HEK293T (cell line): ENCODE measurements around the gene GRAMD4.

Experiments used
- CTCF ChIA-PET: fragments of 350-600 bp; formaldehyde crosslinking; extraction: SDS; loops from one replicate; lab custom pipeline; 2021; ENCODE audit warnings: antibody characterized with exemption, inconsistent platforms; lab: Yijun Ruan, JAX
- POLR2A ChIA-PET: fragments of 350-600 bp; formaldehyde crosslinking; extraction: SDS; loops from one replicate; lab custom pipeline; 2020; ENCODE audit warnings: antibody characterized with exemption, inconsistent platforms; lab: Yijun Ruan, JAX
- DNase-seq: peaks from one replicate; pipeline ENCODE4 v3.0.0; 2012; ENCODE audit warnings: mixed read lengths; ENCODE audit errors: extremely low spot score
- ARNT ChIP-seq: fragments of 450-650 bp; IDR thresholded peaks from 2 replicates; pipeline ENCODE4 v1.6.1; 2017; ENCODE audit warnings: mild to moderate bottlenecking
- BHLHE40 ChIP-seq: fragments of 450-650 bp; IDR thresholded peaks from 2 replicates; pipeline ENCODE4 v1.6.1; 2016; ENCODE audit warnings: mild to moderate bottlenecking, moderate library complexity, borderline replicate concordance
- CTBP1 ChIP-seq: fragments of 450-650 bp; IDR thresholded peaks from 2 replicates; pipeline ENCODE4 v1.6.1; 2016; ENCODE audit warnings: borderline replicate concordance
- ELF4 ChIP-seq: fragments of 450-650 bp; IDR thresholded peaks from 2 replicates; pipeline ENCODE4 v1.6.1; 2017; ENCODE audit warnings: antibody characterized with exemption
- FOXA1 ChIP-seq: fragments of 450-650 bp; IDR thresholded peaks from 2 replicates; pipeline ENCODE4 v1.6.1; 2016; ENCODE audit warnings: mild to moderate bottlenecking
- FOXK2 ChIP-seq: fragments of 450-650 bp; IDR thresholded peaks from 2 replicates; pipeline ENCODE4 v1.6.1; 2016; ENCODE audit warnings: mild to moderate bottlenecking
- FOXM1 ChIP-seq: fragments of 450-650 bp; IDR thresholded peaks from 2 replicates; pipeline ENCODE4 v1.6.1; 2017; ENCODE audit warnings: mild to moderate bottlenecking, borderline replicate concordance
- HDGF ChIP-seq: fragments of 450-650 bp; IDR thresholded peaks from 2 replicates; pipeline ENCODE4 v1.6.1; 2017; ENCODE audit warnings: antibody characterized with exemption, borderline replicate concordance
- L3MBTL2 ChIP-seq: fragments of 450-650 bp; conservative IDR thresholded peaks from 2 replicates; pipeline ENCODE4 v1.6.1; 2016; ENCODE audit warnings: mild to moderate bottlenecking
- LEF1 ChIP-seq: fragments of 450-650 bp; IDR thresholded peaks from 2 replicates; pipeline ENCODE4 v1.6.1; 2017; ENCODE audit warnings: mild to moderate bottlenecking, borderline replicate concordance
- NFRKB ChIP-seq: fragments of 450-650 bp; IDR thresholded peaks from 2 replicates; pipeline ENCODE4 v1.6.1; 2016; ENCODE audit warnings: mild to moderate bottlenecking, moderate library complexity
- SP1 ChIP-seq: fragments of 450-650 bp; IDR thresholded peaks from 2 replicates; pipeline ENCODE4 v1.6.1; 2017
- SUZ12 ChIP-seq: fragments of 450-650 bp; IDR thresholded peaks from 2 replicates; pipeline ENCODE4 v1.6.1; 2016; ENCODE audit warnings: mild to moderate bottlenecking
- TARDBP ChIP-seq: fragments of 450-650 bp; IDR thresholded peaks from 2 replicates; pipeline ENCODE4 v1.6.1; 2016
- ZNF384 ChIP-seq: fragments of 450-650 bp; IDR thresholded peaks from 2 replicates; pipeline ENCODE4 v1.6.1; 2016
- TF ChIP-seq, protein P1 (sequence below): fragments of 450-650 bp; IDR thresholded peaks from 2 replicates; pipeline ENCODE4 v1.6.1; 2016

The GRAMD4 gene

GRCh38 chr22:46625113-46625842 lies 5.1 kb downstream of the GRAMD4 start:
- POLR2A ChIA-PET: no interaction called here
- DNase-seq: no peak
- CTCF ChIA-PET: no interaction called here
- no peak for TF ChIP-seq FOXK2
- no peak for TF ChIP-seq ZNF384

GRCh38 chr22:46625843-46626349 lies 5.7 kb downstream of the GRAMD4 start:
- ChIA-PET CTCF (no interaction called here), POLR2A (no interaction called here)
- DNase-seq: no peak
- TF ChIP-seq SP1: no peak

DNA sequence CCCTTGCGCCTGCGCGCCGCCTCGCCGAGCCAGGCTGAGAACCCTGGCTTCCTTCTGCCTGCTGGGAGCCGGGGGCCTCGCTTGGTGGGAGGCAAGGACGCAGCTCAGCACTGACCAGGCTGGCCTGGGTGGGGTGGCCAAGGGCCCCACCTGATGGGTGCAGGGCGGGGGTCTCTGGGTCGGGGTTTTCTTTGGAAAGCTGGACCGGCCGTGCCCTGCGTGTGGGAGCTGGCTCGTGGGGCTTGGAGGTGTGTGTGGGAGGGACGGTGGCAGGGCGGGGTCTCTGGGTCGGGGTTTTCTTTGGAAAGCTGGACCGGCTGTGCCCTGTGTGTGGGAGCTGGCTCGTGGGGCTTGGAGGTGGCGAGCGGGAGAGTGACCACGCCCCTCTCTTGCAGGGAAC lies 6.2 kb downstream of the GRAMD4 start:
- POLR2A ChIA-PET: no interaction called here
- TF ChIP-seq HDGF (no peak), ELF4 (no peak), SUZ12 (no peak), SP1 (no peak), L3MBTL2 (no peak), FOXK2 (no peak), FOXM1 (no peak), BHLHE40 (no peak), ARNT (no peak), LEF1 (no peak), TARDBP (no peak), CTBP1 (no peak), ZNF384 (no peak), NFRKB (no peak), FOXA1 (no peak)
- TF ChIP-seq, protein P1, sequence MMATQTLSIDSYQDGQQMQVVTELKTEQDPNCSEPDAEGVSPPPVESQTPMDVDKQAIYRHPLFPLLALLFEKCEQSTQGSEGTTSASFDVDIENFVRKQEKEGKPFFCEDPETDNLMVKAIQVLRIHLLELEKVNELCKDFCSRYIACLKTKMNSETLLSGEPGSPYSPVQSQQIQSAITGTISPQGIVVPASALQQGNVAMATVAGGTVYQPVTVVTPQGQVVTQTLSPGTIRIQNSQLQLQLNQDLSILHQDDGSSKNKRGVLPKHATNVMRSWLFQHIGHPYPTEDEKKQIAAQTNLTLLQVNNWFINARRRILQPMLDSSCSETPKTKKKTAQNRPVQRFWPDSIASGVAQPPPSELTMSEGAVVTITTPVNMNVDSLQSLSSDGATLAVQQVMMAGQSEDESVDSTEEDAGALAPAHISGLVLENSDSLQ: no peak
- DNase-seq: no peak
- CTCF ChIA-PET: no interaction called here

- CTCF ChIA-PET: no interaction called here
- no peak for TF ChIP-seq TARDBP
- TF ChIP-seq SP1: no peak
- no peak for TF ChIP-seq LEF1
- TF ChIP-seq ELF4: no peak
- no peak for TF ChIP-seq NFRKB
- no peak for TF ChIP-seq HDGF
- no peak for TF ChIP-seq CTBP1
- no peak for TF ChIP-seq BHLHE40
- no peak for TF ChIP-seq ARNT
- no peak for TF ChIP-seq FOXK2
- TF ChIP-seq SUZ12: no peak
- TF ChIP-seq L3MBTL2: no peak
- TF ChIP-seq ZNF384: no peak
- no peak for TF ChIP-seq FOXM1
- TF ChIP-seq, protein P1: no peak
- no peak for TF ChIP-seq FOXA1
- no peak for DNase-seq
- POLR2A ChIA-PET: no interaction called here
Measured at GRCh38 chr22:46626911-46627805, 7.0 kb downstream of the GRAMD4 start.

GRCh38 chr22:46627806-46628482 lies 7.8 kb downstream of the GRAMD4 start:
- DNase-seq: no peak
- ChIA-PET POLR2A (no interaction called here), CTCF (no interaction called here)
- no peak for TF ChIP-seq NFRKB
- no peak for TF ChIP-seq BHLHE40
- no peak for TF ChIP-seq SP1

DNA sequence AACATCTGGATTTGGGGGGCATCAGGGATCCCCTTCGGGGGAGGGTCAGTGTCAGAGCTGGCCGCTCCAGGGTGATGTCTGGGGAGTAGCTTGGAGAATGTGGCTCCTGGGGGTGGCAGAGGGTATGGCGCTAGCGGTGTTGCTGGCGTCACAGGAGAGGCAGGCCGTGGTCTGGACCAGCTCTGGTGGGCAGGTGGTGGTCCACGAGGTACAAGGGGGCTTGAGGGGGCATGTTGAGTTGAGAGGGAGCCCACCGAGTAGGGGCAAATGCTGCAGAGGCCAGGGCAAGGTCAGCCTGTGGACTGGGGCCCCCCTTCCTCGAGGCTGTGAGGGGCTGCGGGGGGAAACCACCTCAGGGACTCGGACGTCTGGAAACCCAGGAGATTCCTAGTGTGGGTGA lies 8.6 kb downstream of the GRAMD4 start:
- CTCF ChIA-PET: interaction anchor here (0.7 kb wide), 1 partner anchor 55 kb away, joined by 4 read pairs; no protein-coding TSS in a partner anchor
- POLR2A ChIA-PET: no interaction called here
- TF ChIP-seq L3MBTL2 (no peak), SP1 (no peak), FOXM1 (no peak), BHLHE40 (no peak), NFRKB (no peak), FOXA1 (no peak), ARNT (no peak), LEF1 (no peak), TARDBP (no peak), HDGF (no peak), SUZ12 (no peak), ZNF384 (no peak), FOXK2 (no peak), CTBP1 (no peak)
- no peak for DNase-seq
